Transverse colon (tissue), 4 donors: ENCODE results near the gene SFXN5. TPM values are rescaled to one million over a fixed set of nuclear protein-coding genes. Genes with fewer than 3 reads are reported as not detected.

Source experiments
- DNase-seq: peaks from one replicate; pipeline ENCODE4 v3.0.0-alpha.2; 2019
- H3K27ac ChIP-seq, 4 donors: fragments of 200-600 bp; sonication (generic); 2 replicates each; pipeline ENCODE4 v1.5.1; 2016 to 2018; ENCODE audit warnings: inconsistent platforms in 4 of 4
- H3K27me3 ChIP-seq: fragments of 200-600 bp; sonication (generic); 2 replicates; pipeline ENCODE4 v1.5.1; 2017; ENCODE audit warnings: inconsistent platforms
- H3K36me3 ChIP-seq, 4 donors: fragments of 200-600 bp; sonication (generic); 2 replicates each; pipeline ENCODE4 v1.5.1; 2017 to 2019; ENCODE audit warnings: inconsistent platforms in 4 of 4
- H3K4me1 ChIP-seq, 4 donors: fragments of 200-600 bp; sonication (generic); 2 replicates each; pipeline ENCODE4 v1.5.1; 2017 to 2020; ENCODE audit warnings: inconsistent platforms in 4 of 4
- H3K4me3 ChIP-seq, 4 donors: fragments of 200-600 bp; sonication (generic); 1 replicate in 1 of 4; 2 replicates in 3 of 4; pipeline versions ENCODE4 v1.5.1 to v1.6.1; 2017 to 2019; ENCODE audit warnings: inconsistent platforms in 4 of 4
- H3K9me3 ChIP-seq, 2 donors: fragments of 200-600 bp; sonication (generic); 2 replicates each; pipeline ENCODE4 v1.5.1; 2017 to 2019; ENCODE audit warnings: inconsistent platforms in 2 of 2
- EP300 ChIP-seq: sonication (generic); formaldehyde crosslinking; IDR thresholded peaks from one replicate; pipeline ENCODE4 v1.6.1; 2017; ENCODE audit warnings: antibody characterized with exemption, low read depth
- POLR2A ChIP-seq: fragments of 450-650 bp; IDR thresholded peaks from one replicate; pipeline ENCODE4 v1.6.1; 2016; ENCODE audit warnings: antibody characterized with exemption, mild to moderate bottlenecking, moderate library complexity
- POLR2AphosphoS5 ChIP-seq, 3 donors: sonication (generic); formaldehyde crosslinking; IDR thresholded peaks; one replicate each; pipeline ENCODE4 v1.6.1; 2016; ENCODE audit warnings: antibody characterized with exemption in 3 of 3
- WGBS, 2 donors: methylation state at CpG; one replicate each; pipeline ENCODE4 v1.1.5; 2018; ENCODE audit warnings: low coverage in 1 of 2; 5-methylcytosine and 5-hydroxymethylcytosine counted together
- in situ Hi-C, 4 donors: fragments of 200-750 bp; cut with MboI; loops; one replicate each; pipeline versions ENCODE4 v1.15.0 to v1.15.1; 2017; ENCODE audit warnings: low sequenced_read_pairs in 3 of 4, low pct_ligation_motif_present in 1 of 4, low pct_unique_long_range_greater_than_20kb in 1 of 4
- intact Hi-C: fragments of 100-400 bp; cut with DNase I; formaldehyde crosslinking; loops from one replicate; pipeline ENCODE4 v1.15.1; 2023; ENCODE audit warnings: low total_unique reads
- total RNA-seq, 4 donors: library from RNA; depleted of rRNA; stranded (reverse); fragments of >200 nt; gene quantifications; one replicate each; pipeline ENCODE4 v1.1.0, GENCODE V29; 2016
- TF ChIP-seq, protein P1 (sequence below), 5 experiments: fragments of 200-600 bp in 3 of 5; fragments of 450-650 bp in 2 of 5; sonication (generic) in 3 of 5; IDR thresholded peaks; 1 replicate in 2 of 5; 2 replicates in 3 of 5; pipeline ENCODE4 v1.5.1; 2016 to 2017; ENCODE audit warnings: antibody characterized with exemption in 5 of 5, inconsistent platforms in 3 of 5, mild to moderate bottlenecking in 2 of 5, moderate library complexity in 1 of 5

The SFXN5 gene
- total RNA-seq, 4 donors from 2014 or later, result 12.3 to 98.4 (median 42.7) TPM

DNA sequence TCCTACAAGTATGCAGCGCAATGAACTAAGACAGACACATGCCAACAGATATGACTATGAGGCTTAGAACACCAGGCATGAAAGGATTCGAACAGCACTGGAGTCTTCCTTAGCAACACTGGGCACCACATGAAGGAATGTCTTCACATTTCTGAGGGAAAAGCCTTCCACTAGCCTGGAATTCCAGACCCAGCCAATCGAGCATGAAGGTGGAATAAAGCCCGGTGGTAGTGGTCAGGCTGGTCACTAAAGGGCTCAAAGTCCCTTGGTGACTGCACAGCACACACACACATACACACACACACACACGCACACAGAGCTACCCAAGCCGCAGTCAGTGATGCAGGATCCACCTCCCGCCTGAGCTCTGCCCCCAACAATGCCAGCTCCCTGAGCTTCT lies 19.7 kb upstream of the SFXN5 start:
- Histone ChIP-seq H3K4me3 (no peak overlapping the region), H3K27ac (no peak overlapping the region), H3K4me1 (peaks cover 0 to 4% (median 0%) of the 10 kb centered on the region in 4 donors), H3K9me3 (no peaks in the 10 kb centered on the region), H3K27me3 (no peaks in the 10 kb centered on the region), H3K36me3 (peaks cover 0 to 4% (median 0%) of the 10 kb centered on the region in 4 donors)
- intact Hi-C loops, result no loop called here
- DNase-seq, result no peak
- TF ChIP-seq POLR2A, result no peak
- TF ChIP-seq, protein P1, sequence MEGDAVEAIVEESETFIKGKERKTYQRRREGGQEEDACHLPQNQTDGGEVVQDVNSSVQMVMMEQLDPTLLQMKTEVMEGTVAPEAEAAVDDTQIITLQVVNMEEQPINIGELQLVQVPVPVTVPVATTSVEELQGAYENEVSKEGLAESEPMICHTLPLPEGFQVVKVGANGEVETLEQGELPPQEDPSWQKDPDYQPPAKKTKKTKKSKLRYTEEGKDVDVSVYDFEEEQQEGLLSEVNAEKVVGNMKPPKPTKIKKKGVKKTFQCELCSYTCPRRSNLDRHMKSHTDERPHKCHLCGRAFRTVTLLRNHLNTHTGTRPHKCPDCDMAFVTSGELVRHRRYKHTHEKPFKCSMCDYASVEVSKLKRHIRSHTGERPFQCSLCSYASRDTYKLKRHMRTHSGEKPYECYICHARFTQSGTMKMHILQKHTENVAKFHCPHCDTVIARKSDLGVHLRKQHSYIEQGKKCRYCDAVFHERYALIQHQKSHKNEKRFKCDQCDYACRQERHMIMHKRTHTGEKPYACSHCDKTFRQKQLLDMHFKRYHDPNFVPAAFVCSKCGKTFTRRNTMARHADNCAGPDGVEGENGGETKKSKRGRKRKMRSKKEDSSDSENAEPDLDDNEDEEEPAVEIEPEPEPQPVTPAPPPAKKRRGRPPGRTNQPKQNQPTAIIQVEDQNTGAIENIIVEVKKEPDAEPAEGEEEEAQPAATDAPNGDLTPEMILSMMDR (IDR thresholded peaks at IDR 0.05), result no peak
- no peak for TF ChIP-seq EP300
- 72 to 81% methylated on average over 4 to 7 of the region's 7 CpGs for WGBS, 2 donors
- in situ Hi-C loops, result loop anchor here in 1 of 4 donors (5.0 kb wide), 1 partner anchor 71 kb away; no protein-coding TSS in a partner anchor

DNA sequence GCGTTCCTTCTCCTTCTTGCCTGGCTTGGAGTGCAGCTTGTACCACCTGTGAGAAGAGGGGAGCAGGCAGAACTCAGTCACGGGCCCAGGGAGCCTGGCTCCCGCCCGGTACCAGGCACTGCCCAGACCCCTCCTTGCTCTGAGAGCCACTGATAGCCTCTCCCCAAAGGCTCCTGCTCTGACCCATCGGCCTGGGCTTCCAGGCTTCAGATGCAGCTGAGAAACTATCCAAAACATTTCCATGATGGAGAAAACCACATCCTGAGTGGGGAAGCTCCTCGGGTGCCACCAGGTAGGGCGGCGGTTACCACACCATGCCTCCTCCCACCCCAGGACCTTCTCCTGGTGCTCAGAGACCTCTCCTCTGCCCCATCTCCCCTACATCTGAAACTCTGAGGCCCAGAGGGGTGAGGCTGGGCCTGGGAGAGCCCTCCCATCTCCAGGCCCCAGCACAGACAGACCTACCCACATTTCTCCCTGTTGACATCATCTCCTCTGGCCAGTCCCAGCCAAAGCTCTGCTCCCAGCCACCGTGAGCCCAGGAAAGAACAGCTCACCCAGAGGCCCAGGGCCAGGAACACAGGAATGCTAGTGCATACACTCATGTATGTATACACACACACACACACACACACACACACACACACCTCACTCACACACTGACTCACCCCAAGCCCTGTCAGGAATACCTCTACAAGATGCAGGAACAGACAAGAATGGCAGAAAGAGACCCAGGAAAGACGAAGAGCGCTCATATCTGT lies 17.9 kb upstream of the SFXN5 start:
- H3K9me3 ChIP-seq, result no peaks in the 10 kb centered on the region
- peaks cover 0 to 4% (median 0%) of the 10 kb centered on the region in 4 donors for H3K36me3 ChIP-seq
- peaks cover 0 to 4% (median 4%) of the 10 kb centered on the region in 4 donors for H3K4me1 ChIP-seq
- WGBS, 2 donors, result 80 to 84% methylated on average over 3 to 11 of the region's 11 CpGs
- H3K4me3 ChIP-seq, result no peak overlapping the region
- TF ChIP-seq, protein P1 (IDR thresholded peaks at IDR 0.05), result no peak
- TF ChIP-seq EP300 (no peak), POLR2A (no peak), POLR2AphosphoS5 (IDR thresholded peaks at IDR 0.05) (no peak)
- H3K27ac ChIP-seq, result peak overlapping the region in 3 of 4 donors; percentile 44 to 63 (median 60)
- no peaks in the 10 kb centered on the region for H3K27me3 ChIP-seq
- no peak for DNase-seq
- in situ Hi-C loops (loop anchor here in 3 of 4 donors (5.0 kb wide), 2 partner anchors 68 to 73 kb away; no protein-coding TSS in a partner anchor), intact Hi-C loops (no loop called here)

DNA sequence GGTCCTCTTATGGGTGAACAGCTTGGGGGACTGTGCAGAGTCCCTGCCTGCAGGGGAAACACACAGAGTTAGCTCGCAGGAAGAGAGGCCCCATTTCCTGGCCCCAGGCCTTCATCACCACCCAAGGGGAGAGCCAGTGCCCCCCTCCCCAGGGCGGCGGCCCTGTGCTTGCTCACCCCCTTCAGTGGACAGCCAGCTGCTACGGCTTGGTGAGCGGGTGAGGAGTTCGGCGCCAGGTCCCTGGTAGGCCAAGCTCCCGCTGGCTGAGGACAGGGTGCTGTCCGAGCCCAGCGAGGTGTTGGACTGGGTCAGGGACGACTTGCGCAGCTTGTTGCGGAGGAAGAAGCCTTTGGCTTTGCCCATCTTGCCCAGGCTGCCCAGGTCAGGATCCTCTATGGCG lies 17.2 kb upstream of the SFXN5 start:
- H3K4me1 ChIP-seq, result peaks cover 0 to 4% (median 4%) of the 10 kb centered on the region in 4 donors
- peak overlapping the region in 1 of 4 donors; percentile 63 for H3K27ac ChIP-seq
- peaks cover 0 to 4% (median 0%) of the 10 kb centered on the region in 4 donors for H3K36me3 ChIP-seq
- 95% methylated on average over 14 of the region's 14 CpGs; no CpG with 5 or more reads in 1 of the 2 donors for WGBS, 2 donors
- no peak for DNase-seq
- no peaks in the 10 kb centered on the region for H3K9me3 ChIP-seq
- in situ Hi-C loops, result loop anchor here in 2 of 4 donors (5.0 kb wide), 2 partner anchors 69 to 74 kb away; no protein-coding TSS in a partner anchor
- intact Hi-C loops, result no loop called here
- H3K27me3 ChIP-seq, result no peaks in the 10 kb centered on the region
- H3K4me3 ChIP-seq, result no peak overlapping the region
- no peak for TF ChIP-seq EP300
- TF ChIP-seq POLR2A, result no peak
- TF ChIP-seq, protein P1 (IDR thresholded peaks at IDR 0.05), result no peak
- TF ChIP-seq POLR2AphosphoS5 (IDR thresholded peaks at IDR 0.05), result no peak

DNA sequence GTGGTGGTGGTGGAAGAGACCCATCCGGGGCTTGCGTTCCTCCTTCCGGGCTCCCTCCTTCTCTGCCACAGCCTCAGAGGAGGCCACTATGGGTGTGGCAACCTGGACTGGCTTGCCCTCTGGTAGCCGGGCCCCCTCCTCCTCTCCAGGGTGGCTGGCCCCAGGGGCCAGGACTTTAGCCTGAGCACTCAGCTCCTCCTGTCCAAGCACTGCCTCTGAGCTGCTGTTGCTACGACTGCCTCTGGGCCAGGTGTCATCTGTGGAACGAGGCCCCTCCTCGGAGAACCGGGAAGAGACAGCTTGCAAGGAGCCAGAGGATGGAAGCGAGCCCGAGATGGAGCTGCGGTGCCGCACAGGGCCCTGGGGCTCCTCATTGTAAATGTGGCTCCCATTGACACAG lies 16.7 kb upstream of the SFXN5 start:
- Histone ChIP-seq H3K4me3 (no peak overlapping the region), H3K4me1 (peaks cover 0 to 4% (median 4%) of the 10 kb centered on the region in 4 donors), H3K27me3 (no peaks in the 10 kb centered on the region), H3K9me3 (no peaks in the 10 kb centered on the region), H3K36me3 (peaks cover 0 to 4% (median 0%) of the 10 kb centered on the region in 4 donors), H3K27ac (no peak overlapping the region)
- WGBS, 2 donors, result 89% methylated on average over 12 of the region's 12 CpGs; no CpG with 5 or more reads in 1 of the 2 donors
- TF ChIP-seq, protein P1 (IDR thresholded peaks at IDR 0.05), result no peak
- no peak for TF ChIP-seq POLR2AphosphoS5 (IDR thresholded peaks at IDR 0.05)
- TF ChIP-seq POLR2A, result no peak
- TF ChIP-seq EP300, result no peak
- intact Hi-C loops, result no loop called here
- DNase-seq, result no peak
- in situ Hi-C loops, result loop anchor here in 2 of 4 donors (5.0 kb wide), 2 partner anchors 69 to 74 kb away; no protein-coding TSS in a partner anchor
